Endothelial cell of umbilical vein (primary cell): Measurements from ENCODE around the gene NEDD4L. TPM values are rescaled to one million over a fixed set of nuclear protein-coding genes. Genes with fewer than 3 reads are reported as not detected.

Experiments used
- BruUV-seq: library from RNA; stranded (reverse); fragments of 400-500 nt; replicated peaks from 2 replicates; lab custom pipeline; 2021; lab: Mats Ljungman, UMichigan
- CTCF ChIA-PET: fragments of 300-600, 350-600 bp; sonication (Branson Sonifier 250); formaldehyde crosslinking; loops from one replicate; lab custom pipeline; 2021; ENCODE audit warnings: antibody characterized with exemption, inconsistent platforms; lab: Charles Lee
- POLR2A ChIA-PET: fragments of 300-600, 350-600 bp; sonication (Branson Sonifier 250); formaldehyde crosslinking; loops from one replicate; lab custom pipeline; 2021; ENCODE audit warnings: antibody characterized with exemption, inconsistent platforms; lab: Charles Lee
- DNase-seq: peaks from one replicate; pipeline ENCODE4 v3.0.0-alpha.2; 2011; ENCODE audit warnings: low read depth, low spot score
- FAIRE-seq: peaks from 2 replicates; lab custom pipeline; 2011; peaks lifted over from hg19 to GRCh38; lab: Jason Lieb, UNC
- H2AFZ ChIP-seq: 2 replicates; pipeline ENCODE4 v1.6.0; 2012; ENCODE audit warnings: low read depth, low read length, control low read depth, inconsistent platforms
- H3K27ac ChIP-seq: 2 replicates; pipeline ENCODE4 v1.5.1; 2011; ENCODE audit warnings: low read depth, mild to moderate bottlenecking, control low read depth, low read length, moderate library complexity; ENCODE audit not compliant: insufficient read depth
- H3K27me3 ChIP-seq, 2 experiments: 2 replicates each; pipeline versions ENCODE4 v1.6.0 to v1.6.1; 2011; ENCODE audit warnings: low read length in 2 of 2, mixed read lengths in 1 of 2; ENCODE audit not compliant: control insufficient read depth in 2 of 2, insufficient read depth in 2 of 2
- H3K36me3 ChIP-seq, 2 experiments: 2 replicates in 1 of 2; 3 replicates in 1 of 2; pipeline ENCODE4 v1.5.1; 2011; ENCODE audit warnings: low read length in 2 of 2, mild to moderate bottlenecking in 1 of 2, moderate library complexity in 1 of 2; ENCODE audit not compliant: control insufficient read depth in 2 of 2, insufficient read depth in 2 of 2; ENCODE audit errors: extremely low read depth in 1 of 2
- H3K4me1 ChIP-seq: 3 replicates; pipeline ENCODE4 v1.5.1; 2011; ENCODE audit warnings: mild to moderate bottlenecking, low read length; ENCODE audit not compliant: control insufficient read depth, insufficient read depth; ENCODE audit errors: extremely low read depth
- H3K4me2 ChIP-seq: 2 replicates; pipeline ENCODE4 v1.6.1; 2011; ENCODE audit warnings: low read length, control low read depth, mixed read lengths; ENCODE audit not compliant: insufficient read depth
- H3K4me3 ChIP-seq, 3 experiments: fragments of 200-600 bp in 1 of 3; sonication (generic), shearing (Covaris generic) in 1 of 3; replicated peaks in 1 of 3; 2 replicates each; pipeline ENCODE4 v1.5.1; 2011 to 2016; ENCODE audit warnings: control low read depth in 3 of 3, low read length in 3 of 3, mild to moderate bottlenecking in 2 of 3, inconsistent platforms in 1 of 3, low read depth in 1 of 3, moderate library complexity in 1 of 3; ENCODE audit not compliant: insufficient read depth in 1 of 3
- H3K79me2 ChIP-seq: 2 replicates; pipeline ENCODE4 v1.6.0; 2012; ENCODE audit warnings: low read length, inconsistent platforms; ENCODE audit not compliant: control insufficient read depth, insufficient read depth
- H3K9ac ChIP-seq: replicated peaks from 2 replicates; pipeline ENCODE3; 2011; ENCODE audit warnings: low read length, control low read depth; ENCODE audit not compliant: insufficient read depth; ENCODE audit errors: extremely low read depth
- H3K9me1 ChIP-seq: replicated peaks from 3 replicates; pipeline ENCODE4 v1.6.0; 2011; ENCODE audit warnings: mild to moderate bottlenecking, low read length; ENCODE audit not compliant: control insufficient read depth, insufficient read depth; ENCODE audit errors: extremely low read depth
- H3K9me3 ChIP-seq: replicated peaks from 2 replicates; pipeline ENCODE4 v1.5.1; 2012; ENCODE audit warnings: low read length, inconsistent platforms; ENCODE audit not compliant: control insufficient read depth, insufficient read depth
- H4K20me1 ChIP-seq: replicated peaks from 2 replicates; pipeline ENCODE3; 2011; ENCODE audit warnings: mild to moderate bottlenecking, low read length; ENCODE audit not compliant: control insufficient read depth, insufficient read depth; ENCODE audit errors: extremely low read depth
- CTCF ChIP-seq, 2 donors: IDR thresholded peaks; 1 replicate in 1 of 2; 2 replicates in 1 of 2; pipeline ENCODE4 v1.5.1; 2011; ENCODE audit warnings: low read length in 2 of 2, mild to moderate bottlenecking in 2 of 2, moderate library complexity in 2 of 2, control low read depth in 1 of 2, inconsistent platforms in 1 of 2, low read depth in 1 of 2; ENCODE audit not compliant: insufficient read depth in 1 of 2; ENCODE audit errors: extremely low read depth in 1 of 2
- EZH2 ChIP-seq: IDR thresholded peaks from 2 replicates; pipeline ENCODE4 v1.6.1; 2012; ENCODE audit warnings: borderline replicate concordance, low read depth, mild to moderate bottlenecking, moderate library complexity, low read length, inconsistent platforms; ENCODE audit not compliant: severe bottlenecking
- FOS ChIP-seq: IDR thresholded peaks from 2 replicates; pipeline ENCODE4 v1.6.1; 2011; ENCODE audit warnings: mild to moderate bottlenecking, low read length, moderate library complexity, borderline replicate concordance; ENCODE audit not compliant: insufficient read depth
- GATA2 ChIP-seq: IDR thresholded peaks from 2 replicates; pipeline ENCODE4 v1.7.0; 2011; ENCODE audit warnings: low read depth, mild to moderate bottlenecking, moderate library complexity, mixed read lengths, low read length; ENCODE audit not compliant: insufficient read length, insufficient read depth
- JUN ChIP-seq: IDR thresholded peaks from 2 replicates; pipeline ENCODE4 v1.6.1; 2011; ENCODE audit warnings: borderline replicate concordance, low read depth; ENCODE audit not compliant: insufficient read length, insufficient read depth
- MAX ChIP-seq: IDR thresholded peaks from 2 replicates; pipeline ENCODE4 v1.6.1; 2011; ENCODE audit not compliant: insufficient read depth, insufficient read length
- MYC ChIP-seq: IDR thresholded peaks from one replicate; pipeline ENCODE4 v1.6.1; 2011; ENCODE audit warnings: mild to moderate bottlenecking, low read depth, low read length
- POLR2A ChIP-seq: IDR thresholded peaks from 2 replicates; pipeline ENCODE4 v1.6.1; 2012; ENCODE audit warnings: low read depth, mild to moderate bottlenecking, control low read depth, low read length
- POLR2AphosphoS5 ChIP-seq: IDR thresholded peaks from 2 replicates; pipeline ENCODE4 v1.6.1; 2012; ENCODE audit warnings: low read depth, mild to moderate bottlenecking, control low read depth, low read length, moderate library complexity; ENCODE audit not compliant: insufficient read depth
- dilution Hi-C: fragments of 300-500 bp; cut with MboI; formaldehyde crosslinking; loops from one replicate; pipeline ENCODE4 v1.15.0; 2019; ENCODE audit warnings: low sequenced_read_pairs; ENCODE audit not compliant: extremely low pct_ligation_motif_present
- intact Hi-C: fragments of 100-400 bp; cut with micrococcal nuclease; formaldehyde crosslinking; loops from one replicate; pipeline ENCODE4 v1.10.0; 2022
- polyA plus RNA-seq, 4 experiments: library from polyadenylated mRNA; depleted of rRNA in 3 of 4; stranded (reverse) in 3 of 4; unstranded in 1 of 4; fragments of >200 nt; gene quantifications; 2 replicates each; pipeline versions ENCODE4 v1.2.1 to v1.2.3, GENCODE V29; 2011 to 2012; ENCODE audit warnings: missing spikeins in 1 of 4
- total RNA-seq: library from RNA; stranded (reverse); gene quantifications from 2 replicates; pipeline ENCODE4 v1.2.3, GENCODE V29; 2021

Gene NEDD4L
- total and polyA plus RNA-seq, 2 donors (not counting 3 experiments of a cell fraction or from before 2014, with no cell fraction given): 20.5 to 78.9 TPM

GRCh38 chr18:58253871-58254270 lies 209.8 kb downstream of the NEDD4L start:
- no peak for TF ChIP-seq MYC
- TF ChIP-seq CTCF (IDR thresholded peaks at IDR 0.05; ENCODE audit: extremely low read depth in 1 of 2, insufficient read depth in 1 of 2, low read depth in 1 of 2, low read length in 2 of 2): no peak
- DNase-seq (no peak), FAIRE-seq (no peak)
- intact Hi-C loops (no loop called here), dilution Hi-C loops (no loop called here)
- Histone ChIP-seq H3K9me1 (no peaks in the 10 kb centered on the region), H3K27me3 (no peaks in the 10 kb centered on the region), H3K4me1 (no peaks in the 10 kb centered on the region), H4K20me1 (no peaks in the 10 kb centered on the region), H3K36me3 (no peaks in the 10 kb centered on the region), H3K4me3 (no peak overlapping the region), H3K9me3 (no peaks in the 10 kb centered on the region), H3K9ac (no peak overlapping the region), H2AFZ (no peak overlapping the region), H3K4me2 (no peak overlapping the region), H3K27ac (no peak overlapping the region), H3K79me2 (no peaks in the 10 kb centered on the region)
- CTCF ChIA-PET: interaction anchor here (0.9 to 1.6 kb wide), 3 partner anchors 11 to 89 kb away, joined by 3 to 5 read pairs (median 4); no protein-coding TSS in a partner anchor
- BruUV-seq: no TSS peak
- POLR2A ChIA-PET: no interaction called here

- Histone ChIP-seq H3K4me3 (no peak overlapping the region), H3K9me3 (no peaks in the 10 kb centered on the region), H3K9ac (no peak overlapping the region), H3K9me1 (no peaks in the 10 kb centered on the region), H2AFZ (no peak overlapping the region), H3K27ac (no peak overlapping the region), H3K4me2 (no peak overlapping the region), H3K27me3 (no peaks in the 10 kb centered on the region), H3K79me2 (no peaks in the 10 kb centered on the region), H4K20me1 (no peaks in the 10 kb centered on the region), H3K4me1 (no peaks in the 10 kb centered on the region), H3K36me3 (no peaks in the 10 kb centered on the region)
- dilution Hi-C loops (no loop called here), intact Hi-C loops (no loop called here)
- POLR2A ChIA-PET: interaction anchor here (0.5 kb wide), 1 partner anchor 638 kb away, joined by 5 read pairs; no protein-coding TSS in a partner anchor
- DNase-seq (no peak), FAIRE-seq (no peak)
- no TSS peak for BruUV-seq
- no peak for TF ChIP-seq POLR2AphosphoS5
- TF ChIP-seq GATA2: no peak
- no peak for TF ChIP-seq MYC
- no peak for TF ChIP-seq MAX
- TF ChIP-seq CTCF (IDR thresholded peaks at IDR 0.05; ENCODE audit: extremely low read depth in 1 of 2, insufficient read depth in 1 of 2, low read depth in 1 of 2, low read length in 2 of 2): no peak
- TF ChIP-seq EZH2: no peak
- no peak for TF ChIP-seq FOS
- no peak for TF ChIP-seq JUN
- TF ChIP-seq POLR2A: no peak
- CTCF ChIA-PET: interaction anchor here (0.7 to 1.6 kb wide), 4 partner anchors 12 to 88 kb away, joined by 3 to 5 read pairs (median 4); no protein-coding TSS in a partner anchor
Measured at GRCh38 chr18:58254873-58255511, 211.0 kb downstream of the NEDD4L start.
